ENCODE results near the gene KIAA0753. TPM values are rescaled to one million over a fixed set of nuclear protein-coding genes. Genes with fewer than 3 reads are reported as not detected.

The KIAA0753 gene
- total RNA-seq, 6 donors from 2014 or later, result 12.4 to 58.7 (median 19.7) TPM

DNA sequence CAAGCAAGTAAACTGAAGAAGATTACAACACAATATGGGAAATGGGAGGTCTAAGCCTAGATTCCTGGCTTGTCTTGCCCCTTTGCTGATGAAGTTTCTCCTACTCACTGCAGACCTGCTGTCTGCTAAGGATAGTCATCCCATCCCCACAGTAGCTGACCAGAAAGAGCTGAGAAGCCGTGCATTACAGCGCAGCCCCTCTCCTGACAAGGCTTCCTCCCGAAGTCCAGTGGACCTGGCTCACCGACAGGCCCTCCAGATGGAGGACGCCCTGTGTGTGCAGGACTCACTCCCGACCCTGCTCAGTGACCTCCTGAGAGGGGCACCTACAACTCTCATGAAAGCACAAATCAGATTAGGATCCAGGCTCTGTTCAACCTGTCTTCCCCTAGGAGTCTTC lies 35.4 kb downstream of the KIAA0753 start:
- peaks cover 10 to 70% (median 48%) of the 10 kb centered on the region in 4 donors for H3K36me3 ChIP-seq

DNA sequence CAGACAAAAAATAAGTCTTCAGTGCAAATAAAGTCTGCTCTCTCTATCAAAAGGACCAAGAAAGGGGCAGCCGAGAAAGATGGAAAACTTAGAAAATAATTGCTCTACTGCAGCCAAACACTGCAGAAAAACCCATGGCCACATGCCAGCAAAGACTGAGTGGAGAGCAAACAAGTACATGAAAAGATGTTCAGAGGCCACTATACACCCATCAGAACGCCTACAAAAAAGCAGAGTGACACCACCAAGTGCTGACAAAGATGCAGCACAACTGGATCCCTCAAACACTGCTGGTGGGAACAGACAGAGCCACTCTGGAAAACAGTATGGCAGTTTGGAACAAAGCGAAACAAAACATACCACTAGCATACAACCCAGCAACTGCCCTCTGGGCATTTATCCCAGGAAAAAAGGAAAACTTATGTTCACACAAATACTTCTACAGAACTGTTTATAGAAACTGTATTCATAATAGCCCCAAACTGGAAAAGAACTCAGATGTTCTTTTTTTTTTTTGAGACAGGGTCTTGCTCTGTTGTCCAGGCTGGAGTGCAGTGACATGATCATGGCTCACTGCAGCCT lies 36.7 kb downstream of the KIAA0753 start:
- WGBS, 2 donors, result 59 to 70% methylated on average over 3 of the region's 3 CpGs
- peaks cover 9 to 58% (median 38%) of the 10 kb centered on the region in 4 donors for H3K36me3 ChIP-seq

More for the DNA sequence above, 35.4 kb downstream of the KIAA0753 start:
- DNase-seq (peak in 1 of 2 donors; percentile 3), ATAC-seq (ENCODE audit: low FRiP score in 2 of 2) (no peak)
- Histone ChIP-seq H3K27ac (no peak overlapping the region), H3K4me3 (no peak overlapping the region), H3K4me1 (peaks cover under 1 to 10% (median 3%) of the 10 kb centered on the region in 4 donors), H3K9me3 (no peaks in the 10 kb centered on the region), H3K27me3 (no peaks in the 10 kb centered on the region)
- 92 to 93% methylated on average over 2 to 6 of the region's 6 CpGs for WGBS, 2 donors
- TF ChIP-seq, protein P1, sequence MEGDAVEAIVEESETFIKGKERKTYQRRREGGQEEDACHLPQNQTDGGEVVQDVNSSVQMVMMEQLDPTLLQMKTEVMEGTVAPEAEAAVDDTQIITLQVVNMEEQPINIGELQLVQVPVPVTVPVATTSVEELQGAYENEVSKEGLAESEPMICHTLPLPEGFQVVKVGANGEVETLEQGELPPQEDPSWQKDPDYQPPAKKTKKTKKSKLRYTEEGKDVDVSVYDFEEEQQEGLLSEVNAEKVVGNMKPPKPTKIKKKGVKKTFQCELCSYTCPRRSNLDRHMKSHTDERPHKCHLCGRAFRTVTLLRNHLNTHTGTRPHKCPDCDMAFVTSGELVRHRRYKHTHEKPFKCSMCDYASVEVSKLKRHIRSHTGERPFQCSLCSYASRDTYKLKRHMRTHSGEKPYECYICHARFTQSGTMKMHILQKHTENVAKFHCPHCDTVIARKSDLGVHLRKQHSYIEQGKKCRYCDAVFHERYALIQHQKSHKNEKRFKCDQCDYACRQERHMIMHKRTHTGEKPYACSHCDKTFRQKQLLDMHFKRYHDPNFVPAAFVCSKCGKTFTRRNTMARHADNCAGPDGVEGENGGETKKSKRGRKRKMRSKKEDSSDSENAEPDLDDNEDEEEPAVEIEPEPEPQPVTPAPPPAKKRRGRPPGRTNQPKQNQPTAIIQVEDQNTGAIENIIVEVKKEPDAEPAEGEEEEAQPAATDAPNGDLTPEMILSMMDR (IDR thresholded peaks at IDR 0.05), result no peak

DNA sequence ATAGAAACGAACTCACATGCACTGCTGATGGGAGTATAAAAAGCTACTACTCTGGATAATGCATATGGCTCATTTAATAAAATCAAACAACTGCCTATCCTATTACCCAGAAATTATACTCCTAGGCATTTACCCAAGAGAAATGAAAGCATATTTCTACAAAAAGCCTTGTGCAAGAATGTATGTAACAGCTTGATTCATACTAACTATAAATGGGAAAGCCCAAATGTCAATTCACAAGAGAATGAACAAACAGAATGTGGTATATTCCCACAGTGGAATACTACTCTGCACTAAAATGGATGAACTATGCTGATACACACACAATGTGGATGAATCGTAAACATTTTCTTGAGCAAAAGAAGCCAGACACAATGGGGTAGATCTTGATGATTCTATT lies 38.4 kb downstream of the KIAA0753 start:
- no peak for DNase-seq
- no peak overlapping the region for H3K27ac ChIP-seq
- 93 to 97% methylated on average over 2 of the region's 2 CpGs for WGBS, 2 donors
- peaks cover 27 to 39% (median 29%) of the 10 kb centered on the region in 4 donors for H3K4me1 ChIP-seq
- no peaks in the 10 kb centered on the region for H3K27me3 ChIP-seq
- H3K36me3 ChIP-seq, result peaks cover 0 to 41% (median 24%) of the 10 kb centered on the region in 4 donors
- no peaks in the 10 kb centered on the region for H3K9me3 ChIP-seq
- ATAC-seq (ENCODE audit: low FRiP score in 2 of 2), result no peak
- H3K4me3 ChIP-seq, result no peak overlapping the region
- TF ChIP-seq EP300 (IDR thresholded peaks at IDR 0.05) (no peak), POLR2AphosphoS5 (IDR thresholded peaks at IDR 0.05) (no peak), POLR2A (IDR thresholded peaks at IDR 0.05) (no peak)
- TF ChIP-seq, protein P1 (IDR thresholded peaks at IDR 0.05), result no peak

More for the DNA sequence above, 36.7 kb downstream of the KIAA0753 start:
- Histone ChIP-seq H3K27ac (no peak overlapping the region), H3K4me3 (no peak overlapping the region), H3K27me3 (no peaks in the 10 kb centered on the region), H3K4me1 (peaks cover 14 to 23% (median 15%) of the 10 kb centered on the region in 4 donors), H3K9me3 (no peaks in the 10 kb centered on the region)
- TF ChIP-seq EP300 (IDR thresholded peaks at IDR 0.05) (no peak), POLR2A (IDR thresholded peaks at IDR 0.05) (no peak), POLR2AphosphoS5 (IDR thresholded peaks at IDR 0.05) (no peak)
- TF ChIP-seq, protein P1 (IDR thresholded peaks at IDR 0.05), result no peak
- DNase-seq (peak in 1 of 2 donors; percentile 46), ATAC-seq (ENCODE audit: low FRiP score in 2 of 2) (no peak)

DNA sequence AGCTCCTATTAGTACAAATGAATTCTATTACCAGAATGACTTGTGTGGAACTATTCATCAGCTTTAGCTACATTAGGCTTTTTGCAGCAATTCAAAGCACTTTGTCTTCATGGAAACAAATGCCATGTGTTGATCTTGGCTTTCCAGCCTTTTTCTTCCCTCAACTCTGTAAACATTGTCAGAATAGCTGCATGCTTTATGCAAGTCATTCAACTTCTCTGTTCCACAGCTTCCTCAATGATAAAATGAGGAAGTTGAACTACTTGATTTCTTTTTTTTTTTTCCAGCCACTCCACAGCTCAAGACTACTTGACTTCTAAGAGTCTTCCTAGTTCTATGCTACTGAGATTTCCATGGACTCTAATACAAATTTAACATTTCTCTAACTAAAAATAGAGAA lies 41.1 kb downstream of the KIAA0753 start:
- Histone ChIP-seq H3K27ac (peak overlapping the region; percentile 46 to 67 (median 61)), H3K9me3 (no peaks in the 10 kb centered on the region)
- ATAC-seq (ENCODE audit: low FRiP score in 2 of 2), result peak; percentile 76 to 82

DNA sequence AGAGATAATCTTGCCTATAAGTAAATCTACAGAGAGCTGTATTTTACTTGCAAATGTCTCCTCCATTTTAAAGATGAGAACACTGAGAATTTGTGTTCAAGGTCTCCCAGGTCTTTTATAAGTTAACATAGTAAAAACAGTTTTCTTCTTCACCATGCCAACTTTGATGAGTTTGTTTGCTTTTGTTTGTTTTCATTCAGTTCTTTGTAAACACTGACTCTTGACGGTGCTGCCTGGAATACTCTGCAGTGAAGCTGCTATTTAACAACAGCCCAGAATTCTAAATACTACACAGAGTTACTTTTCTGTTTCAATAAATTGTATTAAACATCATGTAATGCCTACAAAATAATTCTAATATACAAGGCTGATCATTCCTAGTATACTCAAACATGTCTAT lies 42.8 kb downstream of the KIAA0753 start:
- Histone ChIP-seq H3K9me3 (no peaks in the 10 kb centered on the region), H3K27ac (peak overlapping the region; percentile 5 to 46 (median 27)), H3K36me3 (peaks cover 11 to 52% (median 31%) of the 10 kb centered on the region in 4 donors), H3K4me3 (no peak overlapping the region), H3K4me1 (peaks cover 27 to 41% (median 29%) of the 10 kb centered on the region in 4 donors), H3K27me3 (no peaks in the 10 kb centered on the region)
- ATAC-seq (ENCODE audit: low FRiP score in 2 of 2) (no peak), DNase-seq (no peak)
- TF ChIP-seq, protein P1 (IDR thresholded peaks at IDR 0.05), result no peak
- TF ChIP-seq EP300 (IDR thresholded peaks at IDR 0.05) (no peak), POLR2AphosphoS5 (IDR thresholded peaks at IDR 0.05) (no peak), POLR2A (IDR thresholded peaks at IDR 0.05) (no peak)
- 38 to 56% methylated on average over 1 of the region's 1 CpG for WGBS, 2 donors

More for the DNA sequence above, 41.1 kb downstream of the KIAA0753 start:
- no peaks in the 10 kb centered on the region for H3K27me3 ChIP-seq
- peaks cover 27 to 46% (median 29%) of the 10 kb centered on the region in 4 donors for H3K4me1 ChIP-seq
- DNase-seq, result no peak
- peak in 1 of 4 donors; percentile 32 for TF ChIP-seq EP300 (IDR thresholded peaks at IDR 0.05)
- no peak for TF ChIP-seq POLR2A (IDR thresholded peaks at IDR 0.05)
- H3K36me3 ChIP-seq, result peaks cover 11 to 38% (median 24%) of the 10 kb centered on the region in 4 donors
- H3K4me3 ChIP-seq, result no peak overlapping the region
